ENCODE measurements around the gene HAUS1.
"Not testable (repeated sequence)": the region's sequence is repeated elsewhere in the genome, so short reads cannot be mapped to it uniquely, and the experiment has no call there.

Gene HAUS1

DNA sequence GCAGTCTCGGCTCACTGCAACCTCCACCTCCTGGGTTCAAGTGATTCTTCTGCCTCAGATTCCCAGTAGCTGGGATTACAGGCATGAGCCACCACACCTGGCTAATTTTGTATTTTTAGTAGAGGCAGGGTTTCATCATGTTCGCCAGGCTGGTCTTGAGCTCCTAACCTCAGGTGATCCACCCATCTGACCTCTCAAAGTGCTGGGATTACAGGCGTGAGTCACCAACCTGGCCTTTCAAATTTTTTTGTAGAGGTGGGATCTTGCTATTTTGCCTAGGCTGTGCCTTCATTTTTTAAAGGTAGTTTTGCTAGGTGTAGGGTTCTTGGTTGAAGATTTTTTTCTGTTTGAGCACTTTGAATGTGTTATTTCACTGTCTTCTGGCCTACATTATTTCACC, 6.2 kb downstream of the HAUS1 start:
- H3K4me3 ChIP-seq (replicated peaks; ENCODE audit: low read depth, low read length): no peak overlapping the region
- TF ChIP-seq CTCF (IDR thresholded peaks at IDR 0.05; ENCODE audit: insufficient read depth, low read length, poor library complexity, severe bottlenecking): no peak
- H3K36me3 ChIP-seq (ENCODE audit: control insufficient read depth, insufficient read depth, low read length): no peaks in the 10 kb centered on the region; the same call in 1 of the 2 replicates
- DNase-seq (ENCODE audit: extremely low read depth, insufficient read length): no peak
- H3K27me3 ChIP-seq (replicated peaks; ENCODE audit: control insufficient read depth, insufficient read depth, low read length): no peaks in the 10 kb centered on the region

DNA sequence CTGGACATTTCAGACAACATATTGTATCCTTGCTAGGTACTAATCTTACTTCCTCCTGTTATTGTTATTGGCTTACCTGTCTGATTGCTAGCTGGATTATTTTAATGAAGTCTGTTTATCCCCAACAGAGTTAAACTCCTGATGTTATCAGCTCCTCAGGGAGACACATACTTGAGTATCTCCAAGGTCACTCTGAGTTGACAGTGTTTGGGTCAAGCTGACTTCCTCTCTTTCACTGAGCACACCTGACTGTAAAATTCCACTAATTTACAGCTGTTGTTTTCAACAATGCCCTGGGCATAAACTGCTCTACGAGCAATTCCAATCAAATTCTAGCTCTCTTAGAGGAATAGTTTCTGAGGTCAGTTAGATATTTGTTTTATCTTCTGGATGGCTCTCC, 9.6 kb downstream of the HAUS1 start:
- no peak for DNase-seq (ENCODE audit: extremely low read depth, insufficient read length)
- Histone ChIP-seq H3K36me3 (ENCODE audit: control insufficient read depth, insufficient read depth, low read length) (peaks cover 2% of the 10 kb centered on the region; the same call in 1 of the 2 replicates), H3K27me3 (replicated peaks; ENCODE audit: control insufficient read depth, insufficient read depth, low read length) (no peaks in the 10 kb centered on the region), H3K4me3 (replicated peaks; ENCODE audit: low read depth, low read length) (no peak overlapping the region)
- TF ChIP-seq CTCF (IDR thresholded peaks at IDR 0.05; ENCODE audit: insufficient read depth, low read length, poor library complexity, severe bottlenecking): no peak

- not testable (repeated sequence) for H3K27me3 ChIP-seq (replicated peaks; ENCODE audit: control insufficient read depth, insufficient read depth, low read length); DNase-seq (ENCODE audit: extremely low read depth, insufficient read length); H3K36me3 ChIP-seq (ENCODE audit: control insufficient read depth, insufficient read depth, low read length); H3K4me3 ChIP-seq (replicated peaks; ENCODE audit: low read depth, low read length)
Measured at GRCh38 chr18:46126625-46127024, 22.4 kb downstream of the HAUS1 start.

DNA sequence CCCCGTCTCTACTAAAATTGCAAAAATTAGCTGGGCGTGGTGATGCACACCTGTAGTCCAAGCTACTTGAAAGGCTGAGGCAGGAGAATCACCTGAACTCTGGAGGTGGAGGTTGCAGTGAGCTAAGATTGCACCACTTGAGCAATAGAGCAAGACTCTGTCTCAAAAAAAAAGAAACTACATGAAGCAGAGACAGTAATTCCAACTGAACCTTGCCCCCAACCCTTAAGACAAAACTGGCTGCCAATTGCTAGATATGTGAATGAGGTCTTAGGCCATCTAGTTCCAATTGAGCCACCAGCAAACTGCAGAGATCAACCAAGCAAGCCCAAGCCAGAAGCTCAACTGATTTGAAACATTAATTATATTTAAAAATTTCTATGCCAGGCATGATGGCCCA, 25.9 kb downstream of the HAUS1 start:
- no peak overlapping the region for H3K4me3 ChIP-seq (replicated peaks; ENCODE audit: low read depth, low read length)
- no peak for TF ChIP-seq CTCF (IDR thresholded peaks at IDR 0.05; ENCODE audit: insufficient read depth, low read length, poor library complexity, severe bottlenecking)
- no peaks in the 10 kb centered on the region for H3K27me3 ChIP-seq (replicated peaks; ENCODE audit: control insufficient read depth, insufficient read depth, low read length)
- no peak for DNase-seq (ENCODE audit: extremely low read depth, insufficient read length)
- peaks cover 1% of the 10 kb centered on the region for H3K36me3 ChIP-seq (ENCODE audit: control insufficient read depth, insufficient read depth, low read length)

GRCh38 chr18:46130549-46130948, 26.4 kb downstream of the HAUS1 start:
- not testable (repeated sequence) for H3K27me3 ChIP-seq (replicated peaks; ENCODE audit: control insufficient read depth, insufficient read depth, low read length); H3K36me3 ChIP-seq (ENCODE audit: control insufficient read depth, insufficient read depth, low read length); DNase-seq (ENCODE audit: extremely low read depth, insufficient read length); H3K4me3 ChIP-seq (replicated peaks; ENCODE audit: low read depth, low read length)

GRCh38 chr18:46133534-46133933, 29.3 kb downstream of the HAUS1 start:
- Histone ChIP-seq H3K36me3 (ENCODE audit: control insufficient read depth, insufficient read depth, low read length) (no peaks in the 10 kb centered on the region; the same call in 1 of the 2 replicates), H3K4me3 (replicated peaks; ENCODE audit: low read depth, low read length) (no peak overlapping the region), H3K27me3 (replicated peaks; ENCODE audit: control insufficient read depth, insufficient read depth, low read length) (no peaks in the 10 kb centered on the region)
- DNase-seq (ENCODE audit: extremely low read depth, insufficient read length): no peak
- no peak for TF ChIP-seq CTCF (IDR thresholded peaks at IDR 0.05; ENCODE audit: insufficient read depth, low read length, poor library complexity, severe bottlenecking)

- no peaks in the 10 kb centered on the region for H3K27me3 ChIP-seq (replicated peaks; ENCODE audit: control insufficient read depth, insufficient read depth, low read length)
- DNase-seq (ENCODE audit: extremely low read depth, insufficient read length): no peak
- H3K4me3 ChIP-seq (replicated peaks; ENCODE audit: low read depth, low read length): no peak overlapping the region
- H3K36me3 ChIP-seq (ENCODE audit: control insufficient read depth, insufficient read depth, low read length): no peaks in the 10 kb centered on the region
- TF ChIP-seq CTCF (IDR thresholded peaks at IDR 0.05; ENCODE audit: insufficient read depth, low read length, poor library complexity, severe bottlenecking): no peak
Measured at GRCh38 chr18:46134920-46135675, 30.9 kb downstream of the HAUS1 start.

Data from GM06990 (cell line).